A673 (cell line): Measurements from ENCODE around the gene DCUN1D5.

Experiments used
- EZH2 ChIP-seq: fragments of 200-600 bp; sonication (generic); IDR thresholded peaks from 2 replicates; pipeline ENCODE4 v1.6.1; 2017; ENCODE audit warnings: borderline replicate concordance, low read depth, mild to moderate bottlenecking, mixed read lengths, antibody characterized with exemption, low read length; ENCODE audit not compliant: poor library complexity, severe bottlenecking
- TF ChIP-seq, protein P1 (sequence below): fragments of 300-800, 200-600 bp; sonication (generic); conservative IDR thresholded peaks from 2 replicates; pipeline ENCODE4 v1.5.1; 2017; ENCODE audit warnings: low read depth, mild to moderate bottlenecking, antibody characterized with exemption, low read length, moderate library complexity, mixed read lengths

DNA sequence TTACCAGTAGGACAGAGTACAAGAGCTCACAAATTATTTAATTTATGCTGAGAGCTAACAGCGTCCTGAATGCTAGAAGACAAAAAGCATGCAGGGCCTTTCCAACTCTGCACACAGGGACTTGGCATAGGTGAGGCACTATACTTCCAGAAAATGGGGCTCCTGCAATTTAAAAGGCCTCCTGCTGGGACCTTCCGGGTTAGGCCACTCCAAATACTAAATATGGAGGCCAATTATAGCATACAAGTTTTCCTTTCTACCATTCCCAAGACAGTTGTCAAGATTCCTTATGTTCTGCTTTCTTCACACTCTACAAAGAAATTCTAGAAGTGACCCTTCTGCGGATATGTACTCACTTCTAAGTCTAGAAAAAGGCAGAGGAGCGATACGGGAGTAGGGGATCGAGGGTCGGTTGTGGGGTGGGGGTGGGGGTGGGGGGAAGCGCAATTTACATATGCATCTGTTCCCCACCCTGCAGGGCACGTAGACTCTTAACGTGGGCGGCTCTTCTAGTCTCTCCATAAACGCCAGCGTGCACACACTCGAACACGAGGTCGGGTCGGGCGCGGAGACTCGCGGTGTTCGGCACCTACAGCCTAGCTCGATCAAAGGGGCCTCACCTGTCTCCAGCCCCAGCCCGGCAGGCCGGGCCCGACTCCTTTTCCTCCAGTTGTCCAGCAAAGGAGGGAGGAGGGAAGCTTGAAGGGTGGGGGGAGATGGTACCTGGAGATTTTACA is 728 bp downstream of the DCUN1D5 start:
- TF ChIP-seq, protein P1, sequence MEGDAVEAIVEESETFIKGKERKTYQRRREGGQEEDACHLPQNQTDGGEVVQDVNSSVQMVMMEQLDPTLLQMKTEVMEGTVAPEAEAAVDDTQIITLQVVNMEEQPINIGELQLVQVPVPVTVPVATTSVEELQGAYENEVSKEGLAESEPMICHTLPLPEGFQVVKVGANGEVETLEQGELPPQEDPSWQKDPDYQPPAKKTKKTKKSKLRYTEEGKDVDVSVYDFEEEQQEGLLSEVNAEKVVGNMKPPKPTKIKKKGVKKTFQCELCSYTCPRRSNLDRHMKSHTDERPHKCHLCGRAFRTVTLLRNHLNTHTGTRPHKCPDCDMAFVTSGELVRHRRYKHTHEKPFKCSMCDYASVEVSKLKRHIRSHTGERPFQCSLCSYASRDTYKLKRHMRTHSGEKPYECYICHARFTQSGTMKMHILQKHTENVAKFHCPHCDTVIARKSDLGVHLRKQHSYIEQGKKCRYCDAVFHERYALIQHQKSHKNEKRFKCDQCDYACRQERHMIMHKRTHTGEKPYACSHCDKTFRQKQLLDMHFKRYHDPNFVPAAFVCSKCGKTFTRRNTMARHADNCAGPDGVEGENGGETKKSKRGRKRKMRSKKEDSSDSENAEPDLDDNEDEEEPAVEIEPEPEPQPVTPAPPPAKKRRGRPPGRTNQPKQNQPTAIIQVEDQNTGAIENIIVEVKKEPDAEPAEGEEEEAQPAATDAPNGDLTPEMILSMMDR, result no peak
- TF ChIP-seq EZH2, result no peak
